Fibroblast of villous mesenchyme (primary cell): Measurements from ENCODE around the gene CKAP4. TPM values are rescaled to one million over a fixed set of nuclear protein-coding genes. Genes with fewer than 3 reads are reported as not detected.
A peak's percentile ranks its signal among the peaks of the same experiment; 100 is the strongest.

Experiments
- DNase-seq: peaks from one replicate; pipeline ENCODE4 v3.0.0-alpha.2; 2010; ENCODE audit warnings: low read depth
- H3K4me3 ChIP-seq: 2 replicates; pipeline ENCODE4 v1.5.1; 2011; ENCODE audit warnings: low read depth, mild to moderate bottlenecking, low read length
- total RNA-seq: library from RNA; depleted of rRNA; stranded (reverse); fragments of >200 nt; gene quantifications from 2 replicates; pipeline ENCODE4 v1.2.3, GENCODE V29; 2012
- TF ChIP-seq, protein P1 (sequence below): IDR thresholded peaks from 2 replicates; pipeline ENCODE4 v1.5.1; 2012; ENCODE audit warnings: low read depth, mild to moderate bottlenecking, low read length; ENCODE audit not compliant: insufficient read depth

The CKAP4 gene
- total RNA-seq, 1 donor = 310 TPM

DNA sequence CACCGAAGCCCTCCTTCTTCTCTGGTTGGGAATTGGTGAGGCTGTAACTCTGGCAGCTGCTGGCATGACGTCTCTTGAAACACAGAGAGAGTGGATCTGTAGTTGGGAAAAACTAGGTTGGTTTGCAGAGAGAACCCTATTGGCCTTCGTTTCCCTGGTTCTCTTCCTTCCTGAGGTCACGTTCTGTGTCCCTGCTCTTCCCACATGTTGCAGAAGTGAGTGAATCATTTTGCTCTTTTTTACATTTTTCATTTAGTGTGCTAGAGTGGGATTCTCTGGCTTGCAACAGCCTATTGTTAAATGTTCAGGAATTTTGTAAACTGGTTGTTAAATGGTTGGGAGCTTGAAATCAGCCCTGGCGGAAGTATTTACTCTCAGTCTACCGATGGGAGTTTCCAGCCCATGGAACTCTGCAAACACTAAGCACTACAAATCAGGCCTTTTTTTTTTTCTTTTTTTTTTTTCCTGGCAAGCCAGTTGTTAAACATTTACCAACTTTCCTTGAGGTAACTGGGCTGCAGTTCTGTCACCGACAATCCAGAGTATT is 26.8 kb upstream of the CKAP4 start:
- TF ChIP-seq, protein P1, sequence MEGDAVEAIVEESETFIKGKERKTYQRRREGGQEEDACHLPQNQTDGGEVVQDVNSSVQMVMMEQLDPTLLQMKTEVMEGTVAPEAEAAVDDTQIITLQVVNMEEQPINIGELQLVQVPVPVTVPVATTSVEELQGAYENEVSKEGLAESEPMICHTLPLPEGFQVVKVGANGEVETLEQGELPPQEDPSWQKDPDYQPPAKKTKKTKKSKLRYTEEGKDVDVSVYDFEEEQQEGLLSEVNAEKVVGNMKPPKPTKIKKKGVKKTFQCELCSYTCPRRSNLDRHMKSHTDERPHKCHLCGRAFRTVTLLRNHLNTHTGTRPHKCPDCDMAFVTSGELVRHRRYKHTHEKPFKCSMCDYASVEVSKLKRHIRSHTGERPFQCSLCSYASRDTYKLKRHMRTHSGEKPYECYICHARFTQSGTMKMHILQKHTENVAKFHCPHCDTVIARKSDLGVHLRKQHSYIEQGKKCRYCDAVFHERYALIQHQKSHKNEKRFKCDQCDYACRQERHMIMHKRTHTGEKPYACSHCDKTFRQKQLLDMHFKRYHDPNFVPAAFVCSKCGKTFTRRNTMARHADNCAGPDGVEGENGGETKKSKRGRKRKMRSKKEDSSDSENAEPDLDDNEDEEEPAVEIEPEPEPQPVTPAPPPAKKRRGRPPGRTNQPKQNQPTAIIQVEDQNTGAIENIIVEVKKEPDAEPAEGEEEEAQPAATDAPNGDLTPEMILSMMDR = no peak
- no peak overlapping the region for H3K4me3 ChIP-seq
- DNase-seq = no peak

DNA sequence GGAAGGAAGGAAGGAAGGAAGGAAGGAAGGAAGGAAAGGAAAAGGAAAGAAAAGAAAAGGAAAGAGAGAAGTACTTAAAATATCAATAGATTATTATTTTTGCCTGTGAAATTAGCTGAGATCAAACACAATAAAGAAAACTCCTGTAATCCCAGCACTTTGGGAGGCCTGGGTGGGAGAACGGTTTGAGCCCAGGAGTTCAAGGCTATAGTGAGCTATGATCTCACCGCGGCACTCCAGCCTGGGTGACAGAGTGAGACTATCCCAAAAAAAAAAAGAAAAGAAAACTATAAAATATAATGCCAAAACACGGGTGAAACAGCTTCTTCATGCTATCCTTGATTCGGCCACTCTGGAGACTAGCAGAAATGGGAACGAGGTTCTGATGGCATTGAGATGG is 26.2 kb upstream of the CKAP4 start:
- TF ChIP-seq, protein P1 = no peak
- DNase-seq = no peak
- H3K4me3 ChIP-seq = no peak overlapping the region

DNA sequence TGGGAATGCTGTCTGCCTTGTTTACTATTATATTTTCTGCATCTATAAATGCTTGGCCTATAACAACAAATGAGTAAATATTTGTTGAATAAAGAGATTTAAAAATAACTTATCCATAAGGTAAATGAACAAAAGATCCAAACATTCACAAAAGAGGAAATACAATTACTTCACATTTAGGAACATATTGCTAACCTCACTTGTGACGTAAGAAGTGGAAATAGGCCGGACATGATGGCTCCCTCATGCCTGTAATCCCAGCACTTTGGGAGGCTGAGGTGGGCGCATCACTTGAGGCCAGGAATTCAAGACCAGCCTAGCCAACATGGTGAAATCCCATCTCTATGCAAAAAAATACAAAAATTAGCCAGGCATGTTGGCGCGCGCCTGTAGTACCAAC is 25.7 kb upstream of the CKAP4 start:
- H3K4me3 ChIP-seq = no peak overlapping the region
- no peak for DNase-seq
- TF ChIP-seq, protein P1 = no peak

DNA sequence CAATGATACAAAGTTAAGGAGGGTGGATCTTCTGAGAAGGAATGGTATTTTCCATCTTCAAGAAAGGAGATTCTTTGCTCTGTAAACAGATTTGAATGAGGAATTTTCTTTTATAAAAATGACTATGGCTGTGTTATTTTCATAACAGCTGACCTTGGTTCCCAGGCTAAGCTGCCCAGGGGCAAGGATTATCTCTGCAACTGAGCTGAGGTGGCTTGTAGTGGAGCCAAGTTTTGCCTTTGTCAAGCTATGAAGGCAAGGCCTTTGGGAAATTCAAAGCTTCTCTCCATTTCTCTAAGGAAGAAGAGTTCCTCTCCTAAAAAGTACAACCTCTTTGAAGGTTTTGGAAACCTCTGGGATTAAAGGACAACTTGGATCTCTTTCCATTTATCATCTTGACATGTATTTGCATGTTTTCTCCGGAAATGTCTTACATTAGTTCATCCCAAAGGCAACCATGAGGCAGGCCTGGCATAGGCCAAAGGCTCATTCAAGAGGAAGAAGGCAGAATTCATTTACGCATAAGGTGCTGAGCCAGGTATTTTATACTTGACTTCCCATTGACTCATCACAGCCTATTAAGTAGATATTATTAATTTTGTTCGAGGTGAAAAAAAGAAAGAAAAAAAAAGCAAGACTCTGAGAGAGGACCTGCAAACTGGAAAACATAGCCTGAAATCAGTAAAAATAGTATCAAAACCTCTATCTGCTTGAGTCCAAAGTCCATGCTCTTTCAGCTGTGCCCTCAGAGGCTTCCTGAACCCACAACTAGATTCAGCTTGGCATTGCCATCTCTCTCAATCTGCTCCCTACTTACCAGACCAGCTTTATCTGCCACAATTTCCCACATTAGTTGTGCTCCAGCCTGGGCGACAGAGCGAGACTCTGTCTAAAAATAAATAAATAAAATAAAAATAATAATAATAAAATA is 24.0 kb upstream of the CKAP4 start:
- TF ChIP-seq, protein P1 = no peak
- no peak overlapping the region for H3K4me3 ChIP-seq
- DNase-seq = no peak

DNA sequence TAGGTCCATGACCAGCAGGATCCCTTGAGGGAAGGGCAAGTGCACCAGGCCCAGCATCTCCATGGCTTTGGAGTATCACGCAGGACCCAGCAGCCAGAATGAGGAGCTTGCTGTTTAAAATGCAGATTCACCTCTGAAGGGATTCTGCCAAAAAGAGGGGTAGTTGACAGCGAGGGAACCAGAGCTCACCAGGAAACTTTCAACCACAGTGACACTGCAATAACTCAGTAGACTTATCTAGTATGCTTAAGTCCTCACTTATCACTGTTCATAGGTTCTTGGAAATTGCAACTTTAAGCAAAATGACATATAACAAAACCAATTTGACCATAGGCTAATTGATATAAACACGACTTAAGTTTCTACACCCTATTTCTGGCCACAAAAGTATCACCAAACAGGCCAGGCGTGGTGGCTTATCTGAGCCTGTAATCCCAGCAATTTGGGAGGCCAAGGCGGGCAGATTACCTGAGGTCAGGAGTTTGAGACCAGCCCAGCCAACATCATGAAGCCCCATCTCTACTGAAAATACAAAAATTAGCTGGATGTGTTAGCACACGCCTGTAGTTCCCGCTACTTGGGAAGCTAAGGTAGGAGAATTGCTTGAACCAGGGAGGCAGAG is 21.4 kb upstream of the CKAP4 start:
- no peak for DNase-seq
- TF ChIP-seq, protein P1 = no peak
- H3K4me3 ChIP-seq = no peak overlapping the region

DNA sequence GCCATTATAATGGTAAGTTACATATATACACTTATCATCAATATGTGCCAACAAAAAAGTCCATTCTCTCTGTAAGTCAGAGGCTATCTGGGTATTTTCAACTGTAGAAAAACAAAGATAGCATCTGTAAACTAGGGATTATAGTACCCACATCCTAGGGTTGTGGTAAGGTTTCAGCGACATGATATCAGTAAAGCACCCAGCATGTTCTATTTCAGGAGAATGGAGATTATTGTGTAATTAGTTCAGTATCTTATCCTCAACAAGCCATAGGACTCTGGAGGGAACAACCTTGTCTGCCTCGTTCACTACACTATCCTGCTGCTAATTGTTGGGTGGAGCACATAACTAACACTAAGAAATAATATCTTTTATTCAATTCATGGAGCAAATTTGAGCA is 19.7 kb upstream of the CKAP4 start:
- no peak overlapping the region for H3K4me3 ChIP-seq
- peak; percentile 67 for DNase-seq
- TF ChIP-seq, protein P1 = no peak
